Stimulated activated CD8-positive, alpha-beta memory T cell treated with anti-CD3 and anti-CD28 coated beads, Interleukin-4, amount 100 ng/mL, for 1 hour (primary cell): Measurements from ENCODE around the gene RETREG1.
"Not testable (repeated sequence)": the region's sequence is repeated elsewhere in the genome, so short reads cannot be mapped to it uniquely, and the experiment has no call there.

Experiments
- DNase-seq, 2 donors: peaks; one replicate each; pipeline ENCODE4 v3.0.0-alpha.2; 2020; ENCODE audit warnings: low read depth in 2 of 2, low spot score in 1 of 2

Gene RETREG1

GRCh38 chr5:16616536-16617273 lies at the start of gene RETREG1:
Gene RETREG1, minus strand, starts transcription at chr5:16616997. Its CDS starts 26 bp downstream, at chr5:16616971.
- peak; percentile 55 to 71 for DNase-seq

GRCh38 chr5:16666130-16666882 lies 49.5 kb upstream of the RETREG1 start:
- DNase-seq = no peak

DNA sequence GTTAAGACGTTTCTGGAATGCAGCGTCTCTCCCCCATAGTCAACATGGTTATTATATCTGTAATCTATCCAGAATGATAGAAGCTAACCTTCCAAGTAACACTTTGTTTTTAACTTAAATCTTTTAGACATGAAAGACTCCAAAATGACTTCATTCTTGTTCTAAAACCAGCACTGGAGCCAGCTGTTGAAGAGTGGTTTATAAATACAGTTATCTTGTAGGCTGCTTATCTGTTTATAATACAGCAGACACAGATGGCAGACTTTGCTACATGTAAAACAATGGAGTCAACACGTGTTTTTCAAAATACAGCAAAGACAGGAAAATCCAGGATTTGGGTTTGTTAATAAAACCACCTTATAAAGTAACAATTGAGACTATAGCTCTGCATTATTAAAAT lies 48.8 kb upstream of the RETREG1 start:
- DNase-seq = no peak

GRCh38 chr5:16664368-16664767 lies 47.6 kb upstream of the RETREG1 start:
- no peak for DNase-seq

GRCh38 chr5:16663840-16664239 lies 47.0 kb upstream of the RETREG1 start:
- no peak for DNase-seq

DNA sequence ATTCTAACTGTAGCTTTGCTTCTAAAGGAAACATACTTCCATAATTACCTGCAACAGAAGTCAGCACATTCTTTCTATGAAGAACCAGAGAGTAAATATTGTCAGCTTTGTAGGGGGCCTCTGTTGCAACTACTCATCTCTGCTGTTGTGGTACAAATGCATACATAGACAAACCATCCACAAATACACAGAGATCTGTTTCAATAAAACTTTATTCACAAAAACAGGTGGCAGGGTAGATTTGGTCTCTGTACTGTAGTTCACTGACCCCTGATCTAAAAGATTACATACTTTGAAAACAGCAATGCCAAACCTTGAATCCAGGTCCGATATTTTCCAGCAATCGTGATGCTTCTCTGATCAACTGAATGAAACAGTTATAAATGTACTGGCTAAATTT lies 44.9 kb upstream of the RETREG1 start:
- no peak for DNase-seq

- no peak for DNase-seq
Measured at GRCh38 chr5:16660982-16661381, 44.2 kb upstream of the RETREG1 start.

- no peak for DNase-seq
Measured at GRCh38 chr5:16659536-16659935, 42.7 kb upstream of the RETREG1 start.

DNA sequence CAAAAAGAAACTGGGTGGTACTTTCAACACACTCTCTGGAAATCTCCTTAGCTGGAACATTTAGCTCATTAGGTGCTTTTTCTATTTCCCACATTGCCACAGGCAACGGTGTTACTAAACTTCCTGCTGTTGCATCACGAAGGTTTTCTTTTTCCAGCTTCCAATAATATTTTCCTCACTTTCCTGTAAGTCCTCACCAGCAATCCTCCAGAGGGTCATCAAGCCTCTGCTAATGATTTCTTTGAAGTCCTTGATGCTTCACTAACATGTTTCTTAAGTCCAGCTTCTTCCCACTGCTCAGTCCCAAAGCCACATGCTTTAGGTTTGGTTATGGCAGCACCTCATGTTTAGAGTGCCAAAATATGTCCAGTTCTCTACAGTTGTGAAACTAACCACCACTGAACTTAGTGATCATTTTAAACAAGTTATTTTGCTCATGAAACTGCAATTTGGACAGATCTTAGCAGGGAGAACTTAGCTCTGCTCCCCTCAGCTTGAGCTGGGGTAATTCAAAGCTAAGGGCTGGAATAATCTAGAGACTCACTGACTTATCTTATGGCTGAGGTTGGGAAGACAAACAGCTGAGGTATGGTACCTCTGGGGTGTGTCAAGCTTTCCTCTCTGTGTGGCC lies 39.9 kb upstream of the RETREG1 start:
- no peak for DNase-seq

DNA sequence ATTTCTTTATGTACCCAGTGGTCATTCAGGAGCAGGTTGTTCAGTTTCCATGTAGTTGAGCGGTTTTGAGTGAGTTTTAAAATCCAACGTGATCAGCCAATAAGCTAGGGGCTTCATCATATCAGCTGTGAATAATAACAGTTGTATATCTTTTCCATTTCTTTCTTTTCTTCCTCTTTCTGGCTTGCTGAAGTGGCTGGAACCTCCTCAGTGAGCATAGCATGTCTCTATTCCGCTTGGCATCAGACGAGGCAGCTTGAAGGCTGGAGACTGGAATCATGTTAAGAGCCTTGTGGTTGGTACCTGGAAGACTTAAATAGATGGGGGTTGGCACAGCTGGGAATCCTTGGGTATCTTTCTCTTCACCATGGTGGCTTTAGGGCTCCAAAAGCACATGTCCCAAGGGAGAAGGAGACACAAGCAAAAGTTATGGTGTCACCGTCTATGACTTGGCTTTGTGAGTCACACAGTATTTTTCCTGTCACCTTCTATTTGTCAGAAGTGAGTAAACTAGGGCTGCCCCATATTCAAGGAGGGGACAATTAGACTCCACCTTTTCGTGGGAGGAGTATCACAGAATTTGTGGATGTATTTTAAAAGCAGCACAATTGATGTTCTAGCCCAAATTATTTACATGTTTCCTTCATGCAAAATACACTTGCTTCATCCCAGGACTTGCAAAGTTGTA lies 38.0 kb upstream of the RETREG1 start:
- DNase-seq = no peak

- DNase-seq = not testable (repeated sequence)
Measured at GRCh38 chr5:16648739-16649138, 31.9 kb upstream of the RETREG1 start.

DNA sequence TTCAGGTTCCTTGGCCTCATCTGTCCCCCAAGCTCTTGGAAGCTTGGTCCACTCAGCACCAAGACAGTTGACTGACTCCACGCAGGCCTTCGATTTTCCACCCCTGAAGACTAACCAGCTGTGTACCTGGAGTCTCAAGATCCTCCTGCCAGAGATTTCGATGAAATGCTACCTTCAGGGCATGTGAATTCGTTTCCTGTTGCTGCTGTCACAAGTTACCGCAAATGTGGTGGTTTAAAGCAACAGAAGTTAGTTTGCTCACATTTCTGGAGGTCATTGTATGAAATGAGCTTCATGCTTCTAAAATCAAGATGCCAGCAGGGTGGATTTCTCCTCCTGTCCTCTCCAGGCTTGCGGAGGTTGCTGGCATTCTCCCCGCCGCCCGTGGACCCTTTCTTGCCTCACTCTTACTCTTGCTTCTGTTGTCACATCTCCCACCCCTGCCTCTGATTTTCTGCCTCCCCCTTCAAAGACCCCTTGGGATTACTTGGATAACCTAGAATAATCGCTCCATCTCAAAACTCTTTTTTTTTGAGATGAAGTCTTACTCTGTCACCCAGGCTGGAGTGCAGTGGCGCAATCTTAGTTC lies 27.6 kb upstream of the RETREG1 start:
- DNase-seq = no peak

GRCh38 chr5:16642867-16643266 lies 26.1 kb upstream of the RETREG1 start:
- no peak for DNase-seq

GRCh38 chr5:16639206-16639605 lies 22.4 kb upstream of the RETREG1 start:
- DNase-seq = no peak

- DNase-seq = no peak
Measured at GRCh38 chr5:16628376-16628775, 11.6 kb upstream of the RETREG1 start.

DNA sequence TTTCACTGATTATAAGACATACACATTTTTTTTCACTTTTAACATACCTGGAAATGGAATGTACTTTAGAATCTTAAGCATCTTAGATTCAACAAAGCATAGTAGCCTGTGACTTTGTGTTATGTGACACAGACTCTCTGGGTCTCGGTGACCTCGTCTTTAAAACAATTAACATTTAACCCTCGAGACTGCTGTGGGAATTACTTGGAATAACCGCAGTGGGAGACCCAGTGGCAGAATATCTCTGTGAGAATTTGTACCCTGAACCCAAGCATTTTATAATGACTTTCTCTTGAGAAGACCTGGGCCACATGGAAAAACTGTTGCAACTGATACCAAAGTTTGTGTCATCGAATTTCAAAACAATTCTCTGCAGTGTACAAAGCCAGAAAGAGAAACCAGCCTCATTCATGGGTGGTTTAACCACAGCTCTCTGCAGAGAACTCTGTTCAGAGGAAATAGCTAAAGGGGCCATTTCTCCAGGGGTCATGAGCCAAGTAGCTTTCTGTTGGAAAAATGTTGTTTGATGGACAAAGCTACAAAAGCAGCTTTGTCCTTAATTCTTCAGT lies 10.0 kb upstream of the RETREG1 start:
- DNase-seq = no peak

DNA sequence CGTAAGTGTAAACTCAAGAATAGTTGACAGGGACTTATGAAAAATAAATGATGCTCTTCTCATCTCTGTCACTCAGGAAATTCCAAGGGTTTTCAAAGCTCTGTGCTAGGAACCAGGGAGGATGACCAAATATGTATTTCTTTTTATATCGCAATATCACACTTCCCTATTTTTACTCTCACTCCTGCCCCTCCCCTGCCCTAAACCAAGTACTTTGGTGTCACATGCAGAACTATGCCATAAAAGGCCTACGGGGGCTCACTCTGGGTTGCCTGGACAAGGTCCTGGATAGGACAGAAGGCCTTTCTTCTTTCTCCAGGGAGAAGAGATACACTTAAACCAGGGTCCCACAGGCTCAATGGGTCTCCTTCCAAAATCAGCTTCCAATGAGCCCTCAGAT lies 8.3 kb upstream of the RETREG1 start:
- DNase-seq = no peak

DNA sequence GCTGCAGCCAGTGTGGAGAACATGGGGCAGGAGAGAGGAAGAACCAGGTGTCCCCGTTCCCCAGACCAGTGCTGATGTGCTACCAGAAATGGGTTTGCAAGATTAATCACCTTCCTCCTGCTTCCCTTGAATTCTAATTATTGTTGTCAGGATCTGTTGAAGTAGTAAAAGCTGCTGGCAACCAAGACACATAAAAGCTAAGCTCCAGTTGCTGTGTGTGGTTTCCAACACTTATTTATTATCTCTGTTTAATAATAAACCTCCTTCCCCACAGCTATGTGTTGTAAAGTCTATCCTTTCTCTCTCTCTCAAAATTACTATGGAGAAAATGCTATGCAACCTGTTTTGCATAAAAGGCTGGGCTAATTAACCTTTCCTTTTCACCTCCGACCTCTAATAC lies 2.3 kb upstream of the RETREG1 start:
- no peak for DNase-seq

GRCh38 chr5:16618138-16618897 lies 1.5 kb upstream of the RETREG1 start:
- DNase-seq = no peak
